Activated CD4-positive, alpha-beta memory T cell treated with anti-CD3 and anti-CD28 coated beads, Interleukin-2, amount 10 ng/mL, durations not matched to agents 7 days and 5 days (primary cell): ENCODE results near the gene PNKP. TPM values are rescaled to one million over a fixed set of nuclear protein-coding genes. Genes with fewer than 3 reads are reported as not detected.

Experiments used
- CTCF ChIA-PET: fragments of 350-600 bp; sonication (Branson Sonifier 250); formaldehyde crosslinking; loops from one replicate; lab custom pipeline; 2021; ENCODE audit warnings: antibody characterized with exemption, inconsistent platforms; lab: Charles Lee
- POLR2A ChIA-PET: fragments of 350-600 bp; sonication (Branson Sonifier 250); formaldehyde crosslinking; loops from one replicate; lab custom pipeline; 2021; ENCODE audit warnings: antibody characterized with exemption; lab: Charles Lee
- DNase-seq: peaks from one replicate; pipeline ENCODE4 v3.0.0-alpha.2; 2020
- H3K27ac Mint-ChIP-seq: one replicate; pipeline ENCODE4 v1.8.0; 2021; ENCODE audit warnings: mild to moderate bottlenecking, mixed read lengths
- H3K27me3 Mint-ChIP-seq: one replicate; pipeline ENCODE4 v1.8.0; 2021; ENCODE audit warnings: mixed read lengths
- H3K36me3 Mint-ChIP-seq: one replicate; pipeline ENCODE4 v1.8.0; 2021; ENCODE audit warnings: low read depth, mixed read lengths
- H3K4me1 Mint-ChIP-seq: one replicate; pipeline ENCODE4 v1.8.0; 2021; ENCODE audit warnings: mixed read lengths
- H3K4me3 Mint-ChIP-seq: one replicate; pipeline ENCODE4 v1.8.0; 2021; ENCODE audit warnings: mild to moderate bottlenecking, mixed read lengths
- H3K9me3 Mint-ChIP-seq: one replicate; pipeline ENCODE4 v1.8.0; 2021; ENCODE audit warnings: mixed read lengths
- total RNA-seq, 2 experiments: library from RNA; stranded (reverse); gene quantifications; one replicate each; pipeline ENCODE4 v1.2.3, GENCODE V29; 2021

PNKP gene
- total RNA-seq, 2 experiments from 2014 or later, result 121 to 129 TPM

DNA sequence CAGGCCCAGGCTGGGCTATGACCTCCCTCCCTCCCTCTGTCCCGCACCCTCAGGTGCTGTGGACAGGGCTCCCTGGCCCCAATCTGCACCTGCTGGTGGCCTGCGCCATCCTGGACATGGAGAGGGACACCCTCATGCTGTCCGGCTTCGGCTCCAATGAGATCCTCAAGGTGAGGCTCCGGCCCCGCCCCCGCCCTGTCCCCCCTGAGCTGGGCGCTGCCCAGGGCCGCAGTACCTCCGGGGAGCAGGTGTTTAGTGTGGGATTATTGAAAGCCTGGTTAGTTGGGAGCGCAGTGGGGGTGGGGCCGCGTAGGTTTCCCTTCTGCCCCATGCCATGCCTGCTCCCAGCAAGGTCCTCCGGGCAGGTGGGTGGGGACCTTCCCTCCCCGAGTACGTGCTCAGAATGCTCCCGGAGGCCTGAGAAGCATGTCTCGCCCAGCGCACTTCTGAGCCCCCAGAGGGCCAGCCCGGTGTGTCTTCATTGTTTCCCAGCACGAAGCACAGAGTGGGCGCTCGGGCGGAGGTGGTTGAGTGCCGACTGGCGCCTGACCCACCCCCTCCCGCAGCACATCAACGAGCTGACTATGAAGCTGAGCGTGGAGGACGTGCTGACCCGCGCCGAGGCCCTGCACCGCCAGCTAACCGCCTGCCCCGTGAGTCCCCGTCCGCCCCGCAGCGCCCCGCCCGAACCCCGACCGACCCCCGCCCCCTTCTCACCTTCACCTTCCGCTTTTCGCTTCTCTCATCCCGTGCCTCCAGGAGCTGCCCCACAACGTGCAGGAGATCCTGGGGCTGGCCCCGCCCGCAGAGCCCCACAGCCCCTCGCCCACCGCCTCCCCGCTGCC is 20.5 kb upstream of the PNKP start:
- ChIA-PET POLR2A (no interaction called here), CTCF (no interaction called here)
- Mint-ChIP-seq H3K4me1 (peaks cover 24% of the 10 kb centered on the region), H3K27ac (no peak overlapping the region), H3K9me3 (no peaks in the 10 kb centered on the region), H3K36me3 (peaks cover 19% of the 10 kb centered on the region), H3K4me3 (no peak overlapping the region), H3K27me3 (no peaks in the 10 kb centered on the region)
- DNase-seq, result no peak

DNA sequence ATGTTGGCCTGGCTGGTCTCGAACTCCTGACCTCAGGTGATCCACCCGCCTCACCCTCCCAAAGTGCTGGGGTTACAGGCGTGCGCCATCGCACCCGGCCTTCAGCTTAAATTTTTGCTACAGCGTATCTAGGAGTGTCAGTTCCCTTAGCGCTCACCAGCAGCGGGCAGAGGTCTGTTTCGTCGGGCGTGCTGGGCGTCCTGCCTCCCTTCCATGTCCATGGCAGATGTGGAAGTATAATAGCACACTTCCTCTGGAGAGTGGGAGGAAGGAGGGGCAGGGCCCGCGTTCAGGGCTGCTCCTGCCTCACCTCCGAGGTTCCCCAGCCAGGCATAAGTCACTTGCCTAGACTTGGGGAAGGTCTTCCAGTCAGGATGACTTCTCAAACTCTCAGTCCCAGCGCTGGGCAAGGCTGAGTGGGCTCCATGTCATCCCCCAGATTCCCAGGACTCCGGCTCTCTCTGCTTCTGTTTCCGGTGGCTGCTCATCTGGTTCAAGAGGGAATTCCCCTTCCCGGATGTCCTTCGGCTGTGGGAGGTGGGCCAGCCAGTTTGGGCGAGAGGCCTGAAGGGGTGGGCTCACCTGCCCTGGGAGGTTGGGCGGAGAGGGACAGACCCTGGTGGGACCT is 19.8 kb upstream of the PNKP start:
- H3K27me3 Mint-ChIP-seq, result no peaks in the 10 kb centered on the region
- H3K4me3 Mint-ChIP-seq, result no peak overlapping the region
- no peak overlapping the region for H3K27ac Mint-ChIP-seq
- H3K9me3 Mint-ChIP-seq, result no peaks in the 10 kb centered on the region
- peaks cover 26% of the 10 kb centered on the region for H3K36me3 Mint-ChIP-seq
- no peak for DNase-seq
- POLR2A ChIA-PET, result interaction anchor here (1.1 to 1.9 kb wide), 4 partner anchors 9 to 41 kb away, joined by 3 to 6 read pairs (median 5); partner anchors contain the start of genes AKT1S1, ATF5, IL4I1 and PTOV1
- H3K4me1 Mint-ChIP-seq, result peaks cover 18% of the 10 kb centered on the region
- CTCF ChIA-PET, result interaction anchor here (1.5 kb wide), 1 partner anchor 18 kb away, joined by 3 read pairs; no protein-coding TSS in a partner anchor

DNA sequence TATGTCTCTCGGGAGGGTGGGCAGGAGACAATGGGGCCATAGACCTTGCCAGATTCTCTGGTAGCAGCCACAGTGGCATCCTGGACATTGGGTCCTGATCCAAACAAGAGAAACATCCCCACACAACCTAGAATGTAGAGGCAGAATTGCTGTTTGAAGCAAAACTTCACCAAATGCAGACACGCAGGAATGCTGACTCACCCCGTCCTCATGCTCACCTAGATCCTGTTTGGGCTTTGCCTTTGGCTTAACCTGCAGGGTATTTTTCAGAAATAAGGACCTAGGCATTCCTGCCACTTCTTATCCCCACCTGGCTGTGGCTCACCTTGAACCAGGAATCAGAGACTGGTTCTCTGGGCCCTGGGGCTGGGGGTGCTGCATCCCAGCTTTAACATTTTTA is 17.4 kb upstream of the PNKP start:
- Mint-ChIP-seq H3K9me3 (no peaks in the 10 kb centered on the region), H3K27me3 (no peaks in the 10 kb centered on the region), H3K36me3 (peaks cover 44% of the 10 kb centered on the region), H3K4me3 (no peak overlapping the region), H3K4me1 (peaks cover 9% of the 10 kb centered on the region), H3K27ac (no peak overlapping the region)
- POLR2A ChIA-PET, result no interaction called here
- DNase-seq, result no peak
- CTCF ChIA-PET, result no interaction called here

DNA sequence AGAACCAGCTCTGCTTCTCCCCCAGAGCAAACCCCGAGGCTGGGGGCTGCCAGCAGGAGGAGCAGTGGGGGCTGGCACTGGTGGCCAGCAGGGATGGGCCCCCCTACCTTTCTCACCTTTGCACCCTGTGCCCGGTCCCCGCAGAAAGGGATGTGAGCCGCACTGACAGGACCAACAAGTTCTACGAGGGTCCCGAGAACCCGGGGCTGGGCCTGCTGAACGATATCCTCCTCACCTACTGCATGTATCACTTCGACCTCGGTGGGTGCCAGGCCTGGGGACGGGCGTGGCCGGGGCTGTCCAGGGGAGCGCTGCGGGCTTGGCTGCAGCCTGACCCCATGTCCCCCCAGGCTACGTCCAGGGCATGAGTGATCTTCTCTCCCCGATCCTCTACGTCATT is 16.7 kb upstream of the PNKP start:
- peaks cover 46% of the 10 kb centered on the region for H3K36me3 Mint-ChIP-seq
- no peak overlapping the region for H3K4me3 Mint-ChIP-seq
- H3K27ac Mint-ChIP-seq, result no peak overlapping the region
- POLR2A ChIA-PET, result interaction anchor here (0.9 to 1.2 kb wide), 2 partner anchors 44 to 46 kb away, joined by 3 read pairs; no protein-coding TSS in a partner anchor
- H3K4me1 Mint-ChIP-seq, result peaks cover 9% of the 10 kb centered on the region
- no peak for DNase-seq
- no peaks in the 10 kb centered on the region for H3K9me3 Mint-ChIP-seq
- CTCF ChIA-PET, result no interaction called here
- H3K27me3 Mint-ChIP-seq, result no peaks in the 10 kb centered on the region

GRCh38 chr19:49883094-49883493 is 15.7 kb upstream of the PNKP start:
- Mint-ChIP-seq H3K27ac (no peak overlapping the region), H3K4me1 (peaks cover 17% of the 10 kb centered on the region), H3K9me3 (no peaks in the 10 kb centered on the region), H3K4me3 (no peak overlapping the region), H3K36me3 (peaks cover 51% of the 10 kb centered on the region), H3K27me3 (no peaks in the 10 kb centered on the region)
- DNase-seq, result no peak
- CTCF ChIA-PET, result no interaction called here
- POLR2A ChIA-PET, result interaction anchor here (1.2 to 2.2 kb wide), 2 partner anchors 45 kb away, joined by 3 to 9 read pairs; partner anchors contain the start of genes ATF5 and NUP62

GRCh38 chr19:49882643-49883042 is 15.3 kb upstream of the PNKP start:
- CTCF ChIA-PET, result no interaction called here

DNA sequence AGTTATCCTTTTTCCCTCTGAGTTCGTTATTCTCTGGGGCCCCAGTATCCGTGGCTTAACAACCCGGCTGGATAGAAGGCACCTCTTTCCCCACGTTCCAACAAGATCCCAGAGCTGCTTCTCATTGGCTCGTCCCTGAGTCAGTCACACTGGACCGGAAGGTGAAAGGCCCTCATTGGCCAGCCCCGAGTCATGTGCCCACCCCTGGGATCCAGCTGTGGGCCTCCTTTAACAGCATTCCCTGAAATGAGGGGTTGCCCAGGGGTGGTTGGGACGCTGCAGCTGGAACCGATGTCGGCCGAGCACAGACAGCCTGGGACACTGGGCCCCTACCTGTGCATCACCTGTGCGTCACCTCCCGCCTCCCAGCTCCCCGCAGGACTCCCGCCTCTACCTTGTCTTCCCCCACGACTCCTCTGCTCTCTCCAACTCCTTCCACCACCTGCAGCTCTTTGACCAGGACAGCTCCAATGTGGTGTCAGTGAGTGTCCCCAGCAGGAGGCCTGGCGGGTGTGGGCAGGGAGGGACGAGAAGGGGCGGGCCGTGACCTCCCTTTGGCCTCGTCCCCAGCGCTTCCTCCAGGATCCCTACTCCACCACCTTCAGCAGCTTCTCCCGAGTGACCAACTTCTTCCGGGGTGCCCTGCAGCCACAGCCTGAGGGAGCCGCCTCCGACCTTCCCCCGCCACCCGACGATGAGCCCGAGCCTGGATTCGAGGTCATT is 14.5 kb upstream of the PNKP start:
- POLR2A ChIA-PET, result interaction anchor here (0.7 to 2.2 kb wide), 7 partner anchors 8 to 69 kb away, joined by 3 to 9 read pairs (median 3); partner anchors contain the start of genes ATF5, FUZ, IL4I1 and NUP62
- Mint-ChIP-seq H3K27ac (no peak overlapping the region), H3K4me1 (peaks cover 20% of the 10 kb centered on the region), H3K9me3 (no peaks in the 10 kb centered on the region), H3K27me3 (no peaks in the 10 kb centered on the region), H3K36me3 (peaks cover 53% of the 10 kb centered on the region), H3K4me3 (no peak overlapping the region)
- DNase-seq, result no peak
- CTCF ChIA-PET, result no interaction called here

More at GRCh38 chr19:49882643-49883042, 15.3 kb upstream of the PNKP start:
- H3K9me3 Mint-ChIP-seq, result no peaks in the 10 kb centered on the region
- DNase-seq, result no peak
- H3K27me3 Mint-ChIP-seq, result no peaks in the 10 kb centered on the region
- peaks cover 53% of the 10 kb centered on the region for H3K36me3 Mint-ChIP-seq
- H3K4me1 Mint-ChIP-seq, result peaks cover 20% of the 10 kb centered on the region
- H3K27ac Mint-ChIP-seq, result no peak overlapping the region
- POLR2A ChIA-PET, result interaction anchor here (1.9 to 2.2 kb wide), 2 partner anchors 46 to 69 kb away, joined by 5 to 9 read pairs; partner anchors contain the start of genes ATF5, FUZ and NUP62
- no peak overlapping the region for H3K4me3 Mint-ChIP-seq

- POLR2A ChIA-PET, result interaction anchor here (0.7 to 2.2 kb wide), 7 partner anchors 9 to 68 kb away, joined by 3 to 9 read pairs (median 3); partner anchors contain the start of genes ATF5, FUZ, IL4I1 and NUP62
- DNase-seq, result no peak
- Mint-ChIP-seq H3K27ac (no peak overlapping the region), H3K27me3 (no peaks in the 10 kb centered on the region), H3K9me3 (no peaks in the 10 kb centered on the region), H3K4me3 (no peak overlapping the region), H3K4me1 (peaks cover 18% of the 10 kb centered on the region), H3K36me3 (peaks cover 53% of the 10 kb centered on the region)
- CTCF ChIA-PET, result no interaction called here
Measured at GRCh38 chr19:49881186-49881585, 13.8 kb upstream of the PNKP start.

DNA sequence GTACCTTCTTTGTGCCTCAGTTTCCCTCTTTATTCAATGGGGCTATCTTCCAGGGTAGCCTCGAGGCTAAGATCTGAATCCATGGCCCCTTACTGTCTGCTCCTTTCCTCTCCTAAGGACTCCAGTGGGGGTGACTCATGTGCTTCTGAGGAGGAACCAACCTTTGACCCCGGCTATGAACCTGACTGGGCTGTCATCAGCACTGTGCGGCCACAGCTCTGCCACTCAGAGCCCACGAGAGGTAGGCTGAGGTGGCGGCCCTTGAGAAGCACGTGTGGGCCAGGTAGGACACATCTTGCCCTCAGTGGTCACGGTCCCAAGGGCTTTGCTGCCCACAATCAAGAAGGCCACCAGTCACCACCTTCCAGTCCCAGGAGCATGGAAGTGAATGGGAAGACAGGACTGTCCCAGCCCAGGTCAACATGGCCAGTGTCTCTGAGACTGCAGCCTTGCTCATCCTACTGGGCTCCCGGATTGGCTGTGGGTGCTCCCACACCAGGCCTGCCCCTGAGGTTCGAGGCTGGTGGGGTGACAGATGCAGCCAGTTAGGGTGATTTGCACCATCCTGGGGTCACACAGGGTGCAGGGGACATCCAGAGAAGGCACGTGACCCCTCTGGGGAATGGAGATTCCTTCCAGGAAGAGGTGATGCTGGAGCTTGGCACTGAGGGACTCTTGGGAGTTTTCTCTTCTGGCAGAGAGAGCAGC is 12.9 kb upstream of the PNKP start:
- H3K4me3 Mint-ChIP-seq, result no peak overlapping the region
- peaks cover 22% of the 10 kb centered on the region for H3K4me1 Mint-ChIP-seq
- ChIA-PET POLR2A (interaction anchor here (1.8 kb wide), 1 partner anchor 47 kb away, joined by 4 read pairs; no protein-coding TSS in a partner anchor), CTCF (no interaction called here)
- H3K27me3 Mint-ChIP-seq, result no peaks in the 10 kb centered on the region
- H3K9me3 Mint-ChIP-seq, result no peaks in the 10 kb centered on the region
- no peak for DNase-seq
- H3K36me3 Mint-ChIP-seq, result peaks cover 52% of the 10 kb centered on the region
- H3K27ac Mint-ChIP-seq, result no peak overlapping the region

DNA sequence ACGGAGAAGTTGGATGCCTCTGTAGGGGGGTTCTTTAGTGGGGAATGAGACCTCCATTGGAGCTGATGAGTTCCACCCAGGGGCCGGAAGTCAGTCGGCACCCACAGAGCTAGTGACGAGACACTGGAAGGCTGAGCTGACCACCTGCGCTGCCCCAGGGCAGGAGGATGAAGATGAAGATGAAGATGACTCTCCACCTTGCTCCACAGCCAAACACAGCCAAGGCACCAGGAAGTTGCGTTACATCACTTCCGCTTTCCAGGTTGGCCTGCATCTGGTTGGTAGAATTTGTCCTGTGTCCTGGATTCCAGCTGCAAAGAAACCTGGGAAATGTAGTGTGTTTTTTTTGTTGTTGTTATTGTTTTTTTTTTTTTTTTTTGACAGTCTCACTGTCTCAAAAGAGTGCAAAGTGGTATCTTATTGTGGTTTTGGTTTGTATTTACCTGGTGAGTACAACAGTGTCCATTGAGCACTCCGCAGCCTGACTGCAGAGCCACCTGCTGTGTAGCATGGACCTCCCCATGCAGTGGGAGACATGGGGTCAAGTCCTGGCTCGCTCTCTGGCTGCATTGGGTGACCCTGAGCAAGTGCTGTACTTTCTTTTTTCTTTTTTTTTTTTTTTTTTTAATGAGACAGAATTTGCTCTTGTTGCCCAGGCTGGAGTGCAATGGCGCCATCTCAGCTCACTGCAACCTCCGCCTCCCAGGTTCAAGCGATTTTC is 12.0 kb upstream of the PNKP start:
- Mint-ChIP-seq H3K36me3 (peaks cover 48% of the 10 kb centered on the region), H3K27me3 (no peaks in the 10 kb centered on the region), H3K27ac (no peak overlapping the region), H3K4me3 (no peak overlapping the region), H3K4me1 (peaks cover 29% of the 10 kb centered on the region), H3K9me3 (no peaks in the 10 kb centered on the region)
- ChIA-PET POLR2A (interaction anchor here (1.8 kb wide), 1 partner anchor 48 kb away, joined by 4 read pairs; no protein-coding TSS in a partner anchor), CTCF (no interaction called here)
- DNase-seq, result no peak

GRCh38 chr19:49878744-49879070 is 11.3 kb upstream of the PNKP start:
- DNase-seq, result no peak
- ChIA-PET POLR2A (interaction anchor here (1.8 kb wide), 1 partner anchor 49 kb away, joined by 4 read pairs; no protein-coding TSS in a partner anchor), CTCF (no interaction called here)
- Mint-ChIP-seq H3K4me1 (peaks cover 31% of the 10 kb centered on the region), H3K27me3 (no peaks in the 10 kb centered on the region), H3K36me3 (peaks cover 45% of the 10 kb centered on the region), H3K27ac (no peak overlapping the region), H3K9me3 (no peaks in the 10 kb centered on the region), H3K4me3 (no peak overlapping the region)
